K562 (cell line): Measurements from ENCODE around the gene TMEM141.

ENCODE experiments used
- ADNP ChIP-seq: fragments of 200-800 bp; sonication (Bioruptor generic); IDR thresholded peaks from 2 replicates; pipeline ENCODE4 v1.6.1; 2016; ENCODE audit warnings: missing genetic modification characterization, missing compliant biosample characterization
- ATF7 ChIP-seq: fragments of 450-650 bp; IDR thresholded peaks from 2 replicates; pipeline ENCODE4 v1.7.1; 2014; ENCODE audit warnings: mild to moderate bottlenecking, moderate library complexity
- CHCHD3 ChIP-seq: fragments of 250-450 bp; sonication (Bioruptor Pico); IDR thresholded peaks from 2 replicates; pipeline ENCODE4 v2.1.2; 2022; ENCODE audit warnings: mild to moderate bottlenecking
- MCM7 ChIP-seq, 2 experiments: fragments of 450-650 bp; IDR thresholded peaks; 2 replicates each; pipeline ENCODE4 v1.6.1; 2016 to 2018
- MEF2A ChIP-seq: IDR thresholded peaks from 2 replicates; pipeline ENCODE4 v1.6.1; 2011; ENCODE audit warnings: low read depth, mild to moderate bottlenecking, low read length, moderate library complexity; ENCODE audit not compliant: control insufficient read depth
- NR2C2 ChIP-seq, 2 experiments: fragments of 200-800 bp in 1 of 2; sonication (Bioruptor generic) in 1 of 2; sonication (generic) in 1 of 2; formaldehyde crosslinking in 1 of 2; IDR thresholded peaks; 2 replicates each; pipeline versions ENCODE4 v1.6.1 to v1.8.0; 2016 to 2022; ENCODE audit warnings: mild to moderate bottlenecking in 1 of 2, missing compliant biosample characterization in 1 of 2, missing genetic modification characterization in 1 of 2, missing genetic modification reagents in 1 of 2
- SRF ChIP-seq, 2 experiments: fragments of 250-450, 450-650 bp in 1 of 2; sonication (Bioruptor Pico) in 1 of 2; sonication (generic) in 1 of 2; formaldehyde crosslinking; IDR thresholded peaks; 2 replicates each; pipeline versions ENCODE4 v1.5.0 to v1.5.1; 2020 to 2022; ENCODE audit warnings: mild to moderate bottlenecking in 1 of 2, missing genetic modification reagents in 1 of 2
- TFAM ChIP-seq: fragments of 250-450 bp; sonication (Bioruptor Pico); conservative IDR thresholded peaks from 2 replicates; pipeline ENCODE4 v1.5.0; 2021; ENCODE audit warnings: mild to moderate bottlenecking, moderate library complexity
- TFE3 ChIP-seq: fragments of 450-650 bp; formaldehyde crosslinking; IDR thresholded peaks from 2 replicates; pipeline ENCODE4 v1.4.0; 2020; ENCODE audit warnings: mild to moderate bottlenecking, mixed read lengths
- USF1 ChIP-seq: sonication (generic); formaldehyde crosslinking; IDR thresholded peaks from 2 replicates; pipeline ENCODE4 v1.9.0; 2022; ENCODE audit warnings: mild to moderate bottlenecking, missing genetic modification reagents
- ZBTB5 ChIP-seq: fragments of 450-650 bp; IDR thresholded peaks from 2 replicates; pipeline ENCODE4 v1.6.1; 2017; ENCODE audit warnings: antibody characterized with exemption

GRCh38 chr9:136774416-136775045 is 16.6 kb upstream of the TMEM141 start:
- TF ChIP-seq CHCHD3 = no peak
- no peak for TF ChIP-seq TFAM (CRISPR knock-in tag)
- no peak for TF ChIP-seq ZBTB5
- TF ChIP-seq USF1 (CRISPR knock-in tag) = no peak
- TF ChIP-seq NR2C2 (CRISPR knock-in tag; IDR thresholded peaks at IDR 0.05) = no peak
- no peak for TF ChIP-seq NR2C2 (tag; IDR thresholded peaks at IDR 0.05)
- TF ChIP-seq ADNP (tag) = no peak
- TF ChIP-seq SRF (CRISPR knock-in tag; IDR thresholded peaks at IDR 0.05) = no peak
- TF ChIP-seq TFE3 (CRISPR knock-in tag) = no peak
- TF ChIP-seq ATF7 = no peak
- TF ChIP-seq MCM7 (IDR thresholded peaks at IDR 0.05) = no peak
- no peak for TF ChIP-seq MEF2A
